GM20000 (cell line): Measurements from ENCODE around the gene FOXL1.

ENCODE experiments used
- DNase-seq: peaks from one replicate; pipeline ENCODE4 v3.0.0; 2012; ENCODE audit warnings: low spot score
- CTCF ChIP-seq: IDR thresholded peaks from 2 replicates; pipeline ENCODE4 v1.5.1; 2012; ENCODE audit warnings: mild to moderate bottlenecking, control low read depth; ENCODE audit errors: extremely low read depth, missing control alignments

Gene FOXL1

GRCh38 chr16:86571530-86571915 is 6.8 kb upstream of the FOXL1 start:
- no peak for TF ChIP-seq CTCF
- no peak for DNase-seq

- TF ChIP-seq CTCF = no peak
- DNase-seq = no peak
Observed at GRCh38 chr16:86572041-86572521, 6.3 kb upstream of the FOXL1 start.

GRCh38 chr16:86572606-86573005 is 5.7 kb upstream of the FOXL1 start:
- DNase-seq = no peak
- TF ChIP-seq CTCF = no peak

GRCh38 chr16:86573215-86573614 is 5.1 kb upstream of the FOXL1 start:
- no peak for DNase-seq
- TF ChIP-seq CTCF = no peak

GRCh38 chr16:86573646-86574508 is 4.5 kb upstream of the FOXL1 start:
- DNase-seq = no peak
- no peak for TF ChIP-seq CTCF

- no peak for TF ChIP-seq CTCF
- no peak for DNase-seq
Observed at GRCh38 chr16:86574646-86575045, 3.7 kb upstream of the FOXL1 start.

- DNase-seq = no peak
- TF ChIP-seq CTCF = no peak
Observed at GRCh38 chr16:86575095-86575685, 3.2 kb upstream of the FOXL1 start.
